Brain microvascular endothelial cell (primary cell): ENCODE data around the gene RALGPS1.
A peak's percentile ranks its signal among the peaks of the same experiment; 100 is the strongest.

Experiments
- DNase-seq: peaks from one replicate; pipeline ENCODE4 v3.0.0-alpha.2; 2020
- H3K27ac ChIP-seq: fragments of 250-450 bp; sonication (Bioruptor Pico); 2 replicates; pipeline ENCODE4 v1.5.1; 2020; ENCODE audit warnings: mild to moderate bottlenecking, moderate library complexity
- H3K27me3 ChIP-seq: fragments of 250-450 bp; sonication (Bioruptor Pico); replicated peaks from 2 replicates; pipeline ENCODE4 v1.5.1; 2020; ENCODE audit warnings: mild to moderate bottlenecking
- H3K36me3 ChIP-seq: fragments of 250-450 bp; sonication (Bioruptor Pico); replicated peaks from 2 replicates; pipeline ENCODE4 v1.5.1; 2020; ENCODE audit warnings: mild to moderate bottlenecking
- H3K4me3 ChIP-seq: 2 replicates; pipeline ENCODE4 v1.5.1; 2011; ENCODE audit warnings: low read depth, mild to moderate bottlenecking, control low read depth, low read length, moderate library complexity
- CTCF ChIP-seq: IDR thresholded peaks from 2 replicates; pipeline ENCODE4 v1.5.1; 2011; ENCODE audit warnings: low read depth, mild to moderate bottlenecking, moderate library complexity, low read length, control low read depth, inconsistent platforms; ENCODE audit errors: missing control alignments
- in situ Hi-C: cut with HindIII; loops from 2 replicates; pipeline ENCODE4 v1.10.0; 2017; ENCODE audit warnings: low sequenced_read_pairs, low pct_ligation_motif_present

Gene RALGPS1

GRCh38 chr9:126953041-126953809 lies 38.6 kb downstream of the RALGPS1 start:
- H3K36me3 ChIP-seq = no peaks in the 10 kb centered on the region
- TF ChIP-seq CTCF = no peak
- H3K27ac ChIP-seq = no peak overlapping the region
- DNase-seq = peak; percentile 6
- H3K4me3 ChIP-seq = no peak overlapping the region
- H3K27me3 ChIP-seq = no peaks in the 10 kb centered on the region
- in situ Hi-C loops = loop anchor here (25.0 kb wide), 1 partner anchor 259 kb away; no protein-coding TSS in a partner anchor

- TF ChIP-seq CTCF = no peak
- Histone ChIP-seq H3K27ac (no peak overlapping the region), H3K27me3 (no peaks in the 10 kb centered on the region), H3K36me3 (no peaks in the 10 kb centered on the region), H3K4me3 (no peak overlapping the region)
- in situ Hi-C loops = loop anchor here (25.0 kb wide), 1 partner anchor 256 kb away; no protein-coding TSS in a partner anchor
- DNase-seq = no peak
Observed at GRCh38 chr9:126955811-126956210, 41.2 kb downstream of the RALGPS1 start.

GRCh38 chr9:126956917-126957686 lies 42.5 kb downstream of the RALGPS1 start:
- Histone ChIP-seq H3K4me3 (no peak overlapping the region), H3K27me3 (no peaks in the 10 kb centered on the region), H3K27ac (no peak overlapping the region), H3K36me3 (no peaks in the 10 kb centered on the region)
- TF ChIP-seq CTCF = no peak
- DNase-seq = peak; percentile 33
- in situ Hi-C loops = loop anchor here (25.0 kb wide), 1 partner anchor 255 kb away; no protein-coding TSS in a partner anchor

GRCh38 chr9:126957687-126958053 lies 43.1 kb downstream of the RALGPS1 start:
- in situ Hi-C loops = loop anchor here (25.0 kb wide), 1 partner anchor 255 kb away; no protein-coding TSS in a partner anchor
- TF ChIP-seq CTCF = no peak
- no peak overlapping the region for H3K27ac ChIP-seq

GRCh38 chr9:126959336-126959735 lies 44.8 kb downstream of the RALGPS1 start:
- no peak overlapping the region for H3K27ac ChIP-seq
- in situ Hi-C loops = loop anchor here (25.0 kb wide), 1 partner anchor 253 kb away; no protein-coding TSS in a partner anchor
- no peak for DNase-seq
- no peaks in the 10 kb centered on the region for H3K27me3 ChIP-seq
- TF ChIP-seq CTCF = no peak
- H3K36me3 ChIP-seq = no peaks in the 10 kb centered on the region
- H3K4me3 ChIP-seq = no peak overlapping the region

More at GRCh38 chr9:126957687-126958053, 43.1 kb downstream of the RALGPS1 start:
- peak; percentile 19 for DNase-seq
- Histone ChIP-seq H3K27me3 (no peaks in the 10 kb centered on the region), H3K4me3 (no peak overlapping the region), H3K36me3 (no peaks in the 10 kb centered on the region)
